B cell (primary cell): ENCODE results near the gene POLR1E. TPM values are rescaled to one million over a fixed set of nuclear protein-coding genes. Genes with fewer than 3 reads are reported as not detected.

ENCODE experiments used
- ATAC-seq: fragments of 200-7000 bp; cut with Tn5 transposase; one replicate; pipeline ENCODE4 v1.10.0; 2021; ENCODE audit warnings: low read depth, mild to moderate bottlenecking, moderate number of reproducible peaks, moderate library complexity
- CTCF ChIA-PET: fragments of 350-600 bp; sonication (Branson Sonifier 250); formaldehyde crosslinking; loops from one replicate; lab custom pipeline; 2021; ENCODE audit warnings: antibody characterized with exemption, inconsistent platforms; lab: Charles Lee
- POLR2A ChIA-PET: fragments of 350-600 bp; sonication (Branson Sonifier 250); formaldehyde crosslinking; loops from one replicate; lab custom pipeline; 2021; ENCODE audit warnings: antibody characterized with exemption; lab: Charles Lee
- DNase-seq: peaks from one replicate; pipeline ENCODE4 v3.0.0; 2013
- H2AFZ ChIP-seq: 2 replicates; pipeline ENCODE4 v1.6.1; 2012; ENCODE audit warnings: mild to moderate bottlenecking, low read depth, low read length; ENCODE audit not compliant: insufficient read depth, poor library complexity, severe bottlenecking
- H3K27ac ChIP-seq, 2 donors: 1 replicate in 1 of 2; 2 replicates in 1 of 2; pipeline ENCODE4 v1.5.1; 2012 to 2013; ENCODE audit warnings: low read length in 2 of 2, mild to moderate bottlenecking in 2 of 2, moderate library complexity in 1 of 2
- H3K27me3 ChIP-seq, 4 experiments: fragments of 200-600 bp in 1 of 4; sonication (generic) in 1 of 4; replicated peaks in 1 of 4; 1 replicate in 2 of 4; 2 replicates in 2 of 4; pipeline versions ENCODE4 v1.6.1 to v1.7.0; 2013 to 2016; ENCODE audit warnings: low read length in 3 of 4, mild to moderate bottlenecking in 2 of 4, mixed read lengths in 1 of 4, moderate library complexity in 1 of 4; ENCODE audit not compliant: insufficient read depth in 4 of 4, control insufficient read depth in 3 of 4; ENCODE audit errors: control extremely low read depth in 1 of 4
- H3K36me3 ChIP-seq, 2 experiments: replicated peaks in 1 of 2; 1 replicate in 1 of 2; 2 replicates in 1 of 2; pipeline versions ENCODE4 v1.6.1 to v1.7.1; 2013; ENCODE audit warnings: low read length in 1 of 2; ENCODE audit not compliant: insufficient read depth in 2 of 2, control insufficient read depth in 1 of 2; ENCODE audit errors: control extremely low read depth in 1 of 2, extremely low read depth in 1 of 2
- H3K4me1 ChIP-seq, 2 donors: fragments of 200-600 bp in 1 of 2; sonication (generic) in 1 of 2; 1 replicate in 1 of 2; 2 replicates in 1 of 2; pipeline versions ENCODE4 v1.5.1 to v1.6.1; 2013 to 2017; ENCODE audit warnings: low read length in 2 of 2; ENCODE audit not compliant: control insufficient read depth in 2 of 2, insufficient read depth in 2 of 2
- H3K4me2 ChIP-seq: replicated peaks from 2 replicates; pipeline ENCODE3; 2012; ENCODE audit warnings: mild to moderate bottlenecking, low read depth, low read length; ENCODE audit not compliant: poor library complexity, severe bottlenecking
- H3K4me3 ChIP-seq, 5 experiments: fragments of 200-600 bp in 1 of 5; sonication (generic) in 1 of 5; 1 replicate in 3 of 5; 2 replicates in 2 of 5; pipeline versions ENCODE4 v1.5.1 to v1.7.0; 2011 to 2016; ENCODE audit warnings: low read length in 4 of 5, mild to moderate bottlenecking in 4 of 5, low read depth in 2 of 5, control low read depth in 1 of 5, moderate library complexity in 1 of 5; ENCODE audit not compliant: insufficient read depth in 1 of 5; ENCODE audit errors: control extremely low read depth in 1 of 5, extremely low read depth in 1 of 5
- H3K79me2 ChIP-seq: fragments of 200-600 bp; sonication (generic); one replicate; pipeline ENCODE4 v1.6.0; 2016; ENCODE audit warnings: low read length; ENCODE audit not compliant: control insufficient read depth, insufficient read depth
- H3K9ac ChIP-seq: fragments of 200-600 bp; sonication (generic); 2 replicates; pipeline ENCODE4 v1.6.1; 2017; ENCODE audit warnings: mild to moderate bottlenecking, low read length, moderate library complexity
- H3K9me3 ChIP-seq, 3 donors: one replicate each; pipeline versions ENCODE4 v1.6.1 to v1.7.1; 2013; ENCODE audit warnings: low read length in 2 of 3; ENCODE audit not compliant: control insufficient read depth in 2 of 3, insufficient read depth in 1 of 3; ENCODE audit errors: control extremely low read depth in 1 of 3
- H4K20me1 ChIP-seq: 2 replicates; pipeline ENCODE4 v1.6.0; 2012; ENCODE audit warnings: mild to moderate bottlenecking, low read length; ENCODE audit not compliant: insufficient read depth, control insufficient read depth, poor library complexity, severe bottlenecking
- H3K27ac Mint-ChIP-seq: one replicate; pipeline ENCODE4 v1.8.0; 2021; ENCODE audit warnings: mixed read lengths
- H3K27me3 Mint-ChIP-seq: one replicate; pipeline ENCODE4 v1.8.0; 2021; ENCODE audit warnings: mixed read lengths
- H3K4me1 Mint-ChIP-seq: one replicate; pipeline ENCODE4 v1.8.0; 2021; ENCODE audit warnings: mixed read lengths
- H3K4me3 Mint-ChIP-seq: one replicate; pipeline ENCODE4 v1.8.0; 2021; ENCODE audit warnings: mixed read lengths
- H3K9me3 Mint-ChIP-seq: one replicate; pipeline ENCODE4 v1.8.0; 2022; ENCODE audit warnings: mixed read lengths; ENCODE audit not compliant: insufficient read depth
- EZH2 ChIP-seq: IDR thresholded peaks from 2 replicates; pipeline ENCODE4 v1.6.1; 2012; ENCODE audit warnings: borderline replicate concordance, low read depth, mild to moderate bottlenecking, moderate library complexity, low read length; ENCODE audit not compliant: insufficient read depth, poor library complexity, severe bottlenecking
- WGBS: methylation state at CpG from one replicate; pipeline ENCODE4 v1.1.5; 2013; ENCODE audit warnings: missing lambda C conversion rate; ENCODE audit not compliant: insufficient coverage; 5-methylcytosine and 5-hydroxymethylcytosine counted together
- intact Hi-C: fragments of 100-400 bp; cut with micrococcal nuclease; formaldehyde crosslinking; loops from one replicate; pipeline ENCODE4 v1.10.0; 2022
- polyA plus RNA-seq: library from polyadenylated mRNA; depleted of rRNA; stranded (reverse); fragments of >200 nt; gene quantifications from 2 replicates; pipeline ENCODE4 v1.2.3, GENCODE V29; 2012
- total RNA-seq, 2 donors: library from RNA; stranded (reverse); fragments of 120-200 nt in 1 of 2; gene quantifications; 1 replicate in 1 of 2; 2 replicates in 1 of 2; pipeline versions ENCODE4 v1.2.3 to v1.2.4, GENCODE V29; 2013 to 2022
- TF ChIP-seq, protein P1 (sequence below): fragments of 200-600 bp; IDR thresholded peaks from one replicate; pipeline ENCODE4 v1.8.0; 2022; ENCODE audit warnings: antibody characterized with exemption, mild to moderate bottlenecking

POLR1E gene
- total and polyA plus RNA-seq, 2 donors (not counting 1 experiment from before 2014, with no cell fraction given), result 11.6 to 31.0 TPM

DNA sequence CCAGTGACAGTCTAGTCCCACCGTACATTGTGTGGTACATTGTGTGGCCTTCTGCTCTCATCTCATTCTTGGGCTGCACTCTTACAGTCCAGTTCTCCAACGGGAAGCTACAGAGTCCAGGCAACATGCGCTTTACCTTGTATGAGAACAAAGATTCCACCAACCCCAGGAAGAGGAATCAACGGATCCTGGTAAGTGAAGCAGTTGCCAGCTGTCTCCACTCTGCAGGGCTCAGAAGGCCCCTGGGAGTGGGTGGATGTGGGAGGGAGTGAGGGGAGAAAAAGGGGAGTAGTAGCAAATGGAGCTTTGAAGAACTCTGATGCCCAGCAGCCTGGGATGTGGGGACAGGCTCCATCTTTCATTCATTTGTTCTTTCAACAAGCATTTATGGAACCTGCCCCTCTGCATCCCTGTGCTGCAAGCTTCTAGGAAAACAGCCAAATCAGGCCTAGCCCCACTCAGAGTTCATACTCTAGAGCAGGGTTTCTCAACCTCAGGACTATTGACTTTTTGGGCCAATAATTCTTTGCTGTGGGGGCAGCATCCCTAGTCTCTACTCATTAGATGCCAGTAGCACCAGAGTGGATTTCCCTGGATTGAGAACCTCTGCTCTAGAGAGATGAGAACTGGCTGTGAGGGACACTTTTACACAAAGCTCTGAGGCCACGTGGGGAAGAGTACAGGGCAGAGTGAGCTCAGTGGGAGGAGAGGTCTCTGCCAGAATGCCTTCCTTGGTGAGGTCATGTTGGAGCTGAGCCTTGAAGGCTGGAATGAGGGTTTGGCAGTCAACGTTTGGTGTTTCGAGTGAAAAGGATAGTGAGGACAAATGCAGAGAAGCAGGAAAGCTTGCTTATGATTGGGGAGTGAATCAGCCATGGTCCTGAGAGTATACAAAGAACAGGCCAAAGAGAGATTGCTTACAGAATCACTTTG is 1.1 kb downstream of the POLR1E start:
- CTCF ChIA-PET, result interaction anchor here (0.9 to 1.2 kb wide), 6 partner anchors 9 to 614 kb away, joined by 3 to 7 read pairs (median 4); partner anchors contain the start of gene TOMM5
- intact Hi-C loops, result loop anchor here (5.0 to 10.0 kb wide), 3 partner anchors 80 to 415 kb away; partner anchors contain the start of genes EXOSC3 and SLC25A51
- Histone ChIP-seq H2AFZ (peak overlapping the region; percentile 91), H3K4me1 (peaks cover 24 to 26% of the 10 kb centered on the region in 2 donors), H3K4me2 (peak overlapping the region; percentile 98), H3K9me3 (no peaks in the 10 kb centered on the region), H3K36me3 (peaks cover 0 to 19% of the 10 kb centered on the region in 2 experiments), H3K79me2 (peaks cover 31% of the 10 kb centered on the region), H3K27me3 (no peaks in the 10 kb centered on the region), H3K4me3 (peak overlapping the region in 4 of 5 experiments; percentile 76 to 93 (median 90)), H3K9ac (peak overlapping the region; percentile 83), H3K27ac (peak overlapping the region in 1 of 2 donors; percentile 62), H4K20me1 (no peaks in the 10 kb centered on the region)
- Mint-ChIP-seq H3K4me3 (peak overlapping the region; percentile 94), H3K27me3 (peaks cover under 1% of the 10 kb centered on the region), H3K9me3 (no peaks in the 10 kb centered on the region), H3K27ac (peak overlapping the region; percentile 95), H3K4me1 (peaks cover 29% of the 10 kb centered on the region)
- TF ChIP-seq EZH2, result no peak
- TF ChIP-seq, protein P1, sequence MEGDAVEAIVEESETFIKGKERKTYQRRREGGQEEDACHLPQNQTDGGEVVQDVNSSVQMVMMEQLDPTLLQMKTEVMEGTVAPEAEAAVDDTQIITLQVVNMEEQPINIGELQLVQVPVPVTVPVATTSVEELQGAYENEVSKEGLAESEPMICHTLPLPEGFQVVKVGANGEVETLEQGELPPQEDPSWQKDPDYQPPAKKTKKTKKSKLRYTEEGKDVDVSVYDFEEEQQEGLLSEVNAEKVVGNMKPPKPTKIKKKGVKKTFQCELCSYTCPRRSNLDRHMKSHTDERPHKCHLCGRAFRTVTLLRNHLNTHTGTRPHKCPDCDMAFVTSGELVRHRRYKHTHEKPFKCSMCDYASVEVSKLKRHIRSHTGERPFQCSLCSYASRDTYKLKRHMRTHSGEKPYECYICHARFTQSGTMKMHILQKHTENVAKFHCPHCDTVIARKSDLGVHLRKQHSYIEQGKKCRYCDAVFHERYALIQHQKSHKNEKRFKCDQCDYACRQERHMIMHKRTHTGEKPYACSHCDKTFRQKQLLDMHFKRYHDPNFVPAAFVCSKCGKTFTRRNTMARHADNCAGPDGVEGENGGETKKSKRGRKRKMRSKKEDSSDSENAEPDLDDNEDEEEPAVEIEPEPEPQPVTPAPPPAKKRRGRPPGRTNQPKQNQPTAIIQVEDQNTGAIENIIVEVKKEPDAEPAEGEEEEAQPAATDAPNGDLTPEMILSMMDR, result no peak
- POLR2A ChIA-PET, result interaction anchor here (2.0 kb wide), 1 partner anchor 21 kb away, joined by 10 read pairs; the partner anchor contains the start of gene ZBTB5
- no peak for ATAC-seq
- DNase-seq, result no peak
- 38% methylated on average over 6 of the region's 7 CpGs for WGBS

DNA sequence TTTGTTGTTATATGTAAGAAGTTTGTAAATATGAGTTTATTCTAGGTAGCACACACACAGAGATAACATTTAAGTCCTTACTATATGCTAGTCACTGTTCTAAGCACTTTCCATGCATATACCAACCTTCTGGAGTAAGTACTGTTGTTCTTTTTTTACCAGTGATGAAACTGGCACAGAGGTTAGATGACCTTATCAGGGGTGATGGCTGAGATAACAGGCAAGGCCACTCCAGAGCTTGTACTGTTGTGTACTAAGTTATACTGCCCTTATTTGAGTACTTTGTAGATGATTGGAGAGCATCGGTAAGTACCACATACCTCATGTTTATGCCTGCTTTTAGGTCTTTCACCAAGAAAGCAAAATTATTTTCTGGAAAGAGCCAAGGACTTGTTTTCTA is 6.2 kb downstream of the POLR1E start:
- ATAC-seq, result no peak
- Mint-ChIP-seq H3K27me3 (no peaks in the 10 kb centered on the region), H3K4me3 (no peak overlapping the region), H3K27ac (no peak overlapping the region), H3K4me1 (peaks cover 8% of the 10 kb centered on the region), H3K9me3 (no peaks in the 10 kb centered on the region)
- no CpG with 5 or more reads among the region's 1 CpG for WGBS
- peaks cover 9% of the 10 kb centered on the region for H3K79me2 ChIP-seq
- CTCF ChIA-PET, result no interaction called here
- peaks cover 7 to 9% of the 10 kb centered on the region in 2 donors for H3K4me1 ChIP-seq
- H3K27me3 ChIP-seq, result no peaks in the 10 kb centered on the region
- no peak overlapping the region for H3K4me2 ChIP-seq
- no peak overlapping the region for H3K27ac ChIP-seq
- no peaks in the 10 kb centered on the region for H3K9me3 ChIP-seq
- H4K20me1 ChIP-seq, result no peaks in the 10 kb centered on the region
- no peak overlapping the region for H3K9ac ChIP-seq
- H3K4me3 ChIP-seq, result no peak overlapping the region
- H3K36me3 ChIP-seq, result peaks cover 19 to 66% of the 10 kb centered on the region in 2 experiments
- TF ChIP-seq EZH2, result no peak
- TF ChIP-seq, protein P1, result no peak
- no peak for DNase-seq
- no peak overlapping the region for H2AFZ ChIP-seq
- intact Hi-C loops, result no loop called here
- POLR2A ChIA-PET, result no interaction called here
